Renal cortical epithelial cell (primary cell): ENCODE data around the gene TREML4. TPM values are rescaled to one million over a fixed set of nuclear protein-coding genes. Genes with fewer than 3 reads are reported as not detected.
"Not testable (repeated sequence)": the region's sequence is repeated elsewhere in the genome, so short reads cannot be mapped to it uniquely, and the experiment has no call there.

Source experiments
- DNase-seq: peaks from one replicate; pipeline ENCODE4 v3.0.0-alpha.2; 2011; ENCODE audit warnings: low read depth
- total RNA-seq: library from RNA; depleted of rRNA; stranded (reverse); fragments of >200 nt; gene quantifications from 2 replicates; pipeline ENCODE4 v1.2.3, GENCODE V29; 2014

The TREML4 gene, protein sequence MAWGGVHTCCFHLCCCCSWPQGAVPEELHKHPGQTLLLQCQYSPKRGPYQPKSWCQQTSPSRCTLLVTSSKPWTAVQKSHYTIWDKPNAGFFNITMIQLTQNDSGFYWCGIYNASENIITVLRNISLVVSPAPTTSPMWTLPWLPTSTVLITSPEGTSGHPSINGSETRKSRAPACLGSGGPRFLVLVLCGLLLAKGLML
- total RNA-seq = not detected in 2 replicates

DNA sequence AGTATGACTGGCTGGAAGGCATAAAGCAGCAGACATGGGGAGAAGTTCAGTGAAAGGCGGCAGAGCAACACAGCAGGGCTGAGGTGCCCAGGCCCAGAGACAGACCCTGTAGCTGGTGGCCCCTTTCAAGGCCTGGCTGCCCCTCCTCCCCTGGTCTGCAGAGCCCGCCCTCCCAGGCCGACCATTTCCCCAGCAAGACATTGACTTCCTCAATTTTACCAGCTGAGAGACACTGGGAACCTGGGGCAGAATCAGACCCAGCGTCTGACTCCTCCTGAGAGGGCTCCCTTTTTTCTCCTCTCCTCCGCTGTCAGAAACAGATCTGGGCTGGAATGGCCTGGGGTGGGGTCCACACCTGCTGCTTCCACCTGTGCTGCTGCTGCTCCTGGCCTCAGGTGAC is at the start of gene TREML4:
TREML4 (plus strand) TSS at position 254 of the 400 bp plus-strand sequence; CDS start at position 333, 79 bp downstream.
- DNase-seq = no peak

GRCh38 chr6:41179163-41179562 is 49.0 kb upstream of the TREML4 start:
- DNase-seq = no peak

DNA sequence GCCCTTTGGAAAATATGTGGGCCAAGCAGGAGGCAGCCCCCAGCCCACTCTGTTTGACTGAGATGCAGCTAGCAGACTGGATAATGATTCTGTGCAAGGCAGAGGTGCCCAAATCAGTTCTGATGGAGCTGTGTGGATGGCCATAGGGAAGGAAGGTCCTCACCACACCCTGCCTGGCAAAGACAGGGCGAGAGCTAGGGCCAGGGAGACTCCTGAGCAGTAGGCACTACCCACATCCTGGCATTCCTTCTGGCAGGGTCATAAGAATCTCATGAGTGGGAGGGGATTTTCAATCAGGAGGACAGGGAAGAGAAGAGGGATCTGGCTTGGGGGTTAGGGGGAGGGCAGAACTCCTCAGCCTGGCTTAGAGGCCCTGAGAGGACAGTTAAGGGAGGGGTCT is 46.6 kb upstream of the TREML4 start:
- DNase-seq = peak; percentile 11

GRCh38 chr6:41182069-41183034 is 45.8 kb upstream of the TREML4 start:
- DNase-seq = peak; percentile 65

- no peak for DNase-seq
Observed at GRCh38 chr6:41184761-41185160, 43.4 kb upstream of the TREML4 start.

- DNase-seq = no peak
Observed at GRCh38 chr6:41186031-41186562, 42.1 kb upstream of the TREML4 start.

- no peak for DNase-seq
Observed at GRCh38 chr6:41187924-41188886, 39.9 kb upstream of the TREML4 start.

GRCh38 chr6:41189046-41189445 is 39.1 kb upstream of the TREML4 start:
- DNase-seq = not testable (repeated sequence)

- no peak for DNase-seq
Observed at GRCh38 chr6:41189967-41190366, 38.2 kb upstream of the TREML4 start.

DNA sequence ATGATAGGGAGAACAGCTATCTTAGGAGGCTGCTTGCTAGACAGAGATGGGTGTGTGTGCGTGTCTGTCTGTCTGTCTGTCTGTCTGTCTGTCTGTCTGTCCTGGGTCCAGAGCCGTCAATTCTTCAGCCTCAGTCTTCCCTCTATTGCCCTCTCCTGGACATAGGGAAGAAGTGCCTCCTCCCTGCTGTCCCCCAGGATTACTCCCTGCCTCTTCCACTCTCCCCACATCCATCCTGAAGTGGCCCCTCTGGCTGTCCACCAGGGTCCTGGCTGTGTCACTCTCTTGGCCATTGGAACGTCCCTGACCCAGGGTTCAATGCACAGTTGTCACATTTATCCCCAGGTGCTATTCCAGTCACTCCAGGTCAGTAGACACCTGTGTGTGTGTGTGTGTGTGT is 37.4 kb upstream of the TREML4 start:
- DNase-seq = no peak

DNA sequence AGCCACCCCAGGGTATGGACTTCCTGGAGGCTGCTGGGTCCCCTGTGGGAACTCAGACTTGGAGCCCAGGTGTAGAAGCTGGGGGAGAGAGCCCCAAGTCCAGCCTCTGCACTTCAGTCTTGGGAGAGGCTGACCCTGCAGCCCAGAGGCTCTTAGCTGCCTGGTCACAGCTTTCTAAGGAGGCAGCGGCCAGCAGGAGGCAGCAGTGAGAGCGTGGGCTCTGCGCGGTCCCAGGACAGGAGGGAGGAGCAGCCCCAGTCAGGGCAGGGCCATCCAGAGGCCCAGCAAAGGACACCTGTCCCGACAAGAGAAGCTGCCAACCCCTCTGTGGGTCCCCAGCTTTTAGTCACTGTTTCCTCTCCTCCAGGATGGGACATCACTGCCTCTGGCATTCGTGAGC is 36.6 kb upstream of the TREML4 start:
- no peak for DNase-seq

- DNase-seq = no peak
Observed at GRCh38 chr6:41193171-41193734, 34.9 kb upstream of the TREML4 start.

DNA sequence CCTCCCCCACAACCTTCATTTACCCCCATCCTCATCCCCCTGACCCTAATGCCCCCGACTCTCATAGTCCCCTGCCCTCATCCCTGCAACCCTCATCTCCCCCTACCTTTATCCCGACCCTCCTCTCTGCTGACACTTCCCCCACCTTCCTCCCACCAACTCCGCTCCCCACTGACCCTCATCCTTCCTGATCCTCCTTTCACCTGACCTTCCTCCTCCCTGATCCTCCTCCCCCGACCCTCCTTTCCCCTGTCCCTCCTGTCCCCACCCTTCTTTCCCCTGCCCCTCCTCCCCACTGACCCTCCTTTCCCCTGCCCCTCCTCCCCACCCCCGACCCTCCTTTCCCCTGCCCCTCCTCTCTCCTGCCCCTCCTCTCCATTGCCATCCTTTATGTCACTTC is 34.3 kb upstream of the TREML4 start:
- no peak for DNase-seq

DNA sequence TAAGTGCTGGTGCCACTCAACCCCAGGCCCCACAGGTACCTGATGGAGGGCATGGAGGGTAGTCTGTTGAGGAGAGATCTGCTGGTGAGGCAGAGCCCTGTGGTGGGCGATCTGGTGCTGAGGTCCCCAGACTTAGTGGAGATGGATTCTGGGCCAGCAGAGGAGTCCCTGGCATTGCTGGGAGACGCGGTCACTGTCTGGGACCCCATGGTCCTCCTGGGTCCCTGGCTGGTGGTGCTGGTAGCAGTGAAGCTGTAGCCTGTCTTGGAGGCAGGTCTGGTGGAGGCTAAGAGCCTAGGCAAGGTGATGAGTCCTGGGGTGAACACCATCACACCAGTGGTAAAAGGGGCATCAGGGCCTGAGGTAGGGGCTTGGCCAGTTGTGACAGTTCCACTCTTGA is 33.8 kb upstream of the TREML4 start:
- DNase-seq = no peak

- DNase-seq = no peak
Observed at GRCh38 chr6:41197234-41197633, 30.9 kb upstream of the TREML4 start.

DNA sequence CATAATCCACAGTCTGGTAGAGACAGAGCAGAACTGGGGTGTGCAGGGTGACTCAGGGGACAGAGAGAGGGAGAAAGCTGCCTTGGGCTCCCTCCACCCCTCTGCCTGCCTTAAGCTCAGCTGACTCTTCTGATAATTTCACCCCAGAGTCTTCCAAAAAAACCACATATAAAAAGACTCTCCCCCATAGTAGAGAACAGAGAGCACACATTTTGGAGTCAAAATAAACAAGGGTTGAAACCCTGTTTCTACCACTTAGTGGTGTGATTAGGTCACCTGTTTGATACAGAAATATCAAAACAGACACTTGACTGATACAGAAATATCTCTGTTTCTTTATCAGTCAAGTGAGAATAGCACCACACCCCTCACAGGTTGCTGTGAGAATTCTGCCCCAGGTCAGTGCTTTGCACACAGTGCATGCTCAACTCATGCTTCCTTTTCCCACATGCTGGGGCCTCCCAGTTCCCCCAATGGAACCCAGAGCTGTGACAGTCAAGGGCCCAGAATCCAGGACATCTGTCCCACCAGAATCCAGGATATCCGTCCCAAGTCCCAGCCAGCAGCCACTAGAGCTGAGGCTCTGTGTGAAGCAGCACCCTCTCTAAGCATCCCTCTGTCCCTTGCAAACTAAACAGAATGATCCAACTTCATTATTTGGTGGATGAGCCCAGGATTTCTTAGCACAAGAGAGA is 28.4 kb upstream of the TREML4 start:
- no peak for DNase-seq

GRCh38 chr6:41200296-41200900 is 27.8 kb upstream of the TREML4 start:
- peak; percentile 16 for DNase-seq

DNA sequence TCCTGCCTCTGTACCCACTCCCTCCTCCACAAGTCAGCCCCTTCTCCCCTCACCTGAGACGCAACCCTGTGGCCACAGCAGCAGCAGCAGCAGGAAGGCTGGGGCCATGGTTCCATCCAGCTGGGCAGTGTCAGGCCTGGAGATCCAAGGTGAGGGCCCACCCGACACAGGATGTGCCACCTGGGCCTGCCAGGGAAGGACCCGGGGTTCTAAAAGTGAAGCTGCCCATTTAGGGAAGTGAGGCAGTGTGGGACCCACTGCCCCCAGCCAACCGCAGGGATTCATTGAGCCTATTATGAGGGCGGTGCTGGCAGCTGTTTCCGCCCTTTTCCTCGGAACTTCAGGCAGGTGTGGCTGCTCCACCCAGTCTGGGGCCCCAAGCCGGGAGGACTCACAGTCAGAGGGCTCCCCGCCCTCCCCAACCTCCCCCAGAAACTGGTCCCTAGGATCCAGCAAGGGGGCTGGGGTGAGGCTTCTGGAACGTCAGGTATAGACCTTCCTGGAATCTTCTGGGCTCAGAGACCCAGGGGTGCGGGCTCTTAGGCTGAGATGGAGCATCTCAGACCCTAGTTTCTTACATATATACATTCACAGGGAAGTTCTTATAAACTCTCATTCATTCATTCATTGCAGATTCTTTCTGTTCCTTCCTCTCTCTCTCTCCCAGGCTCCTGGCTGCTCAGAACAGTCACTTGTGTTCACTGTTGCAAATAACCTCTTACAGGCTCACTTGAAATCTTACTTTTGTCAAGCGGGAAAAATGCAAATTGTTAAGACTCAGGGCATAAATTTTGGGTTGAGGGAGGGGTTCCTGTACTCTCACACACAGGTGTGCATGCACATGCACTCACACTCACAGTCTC is 27.0 kb upstream of the TREML4 start, which contains the start of gene TREML2:
TREML2 (minus strand) TSS at position 249 of the 863 bp plus-strand sequence; CDS start at position 108, 141 bp downstream.
- no peak for DNase-seq

- no peak for DNase-seq
Observed at GRCh38 chr6:41201764-41202173, 26.4 kb upstream of the TREML4 start.
